B cell (primary cell): ENCODE measurements around the gene ATG7. TPM values are rescaled to one million over a fixed set of nuclear protein-coding genes. Genes with fewer than 3 reads are reported as not detected.
"Not testable (repeated sequence)": the region's sequence is repeated elsewhere in the genome, so short reads cannot be mapped to it uniquely, and the experiment has no call there.

Source experiments
- ATAC-seq: fragments of 200-7000 bp; cut with Tn5 transposase; one replicate; pipeline ENCODE4 v1.10.0; 2021; ENCODE audit warnings: low read depth, mild to moderate bottlenecking, moderate number of reproducible peaks, moderate library complexity
- CTCF ChIA-PET: fragments of 350-600 bp; sonication (Branson Sonifier 250); formaldehyde crosslinking; loops from one replicate; lab custom pipeline; 2021; ENCODE audit warnings: antibody characterized with exemption, inconsistent platforms; lab: Charles Lee
- POLR2A ChIA-PET: fragments of 350-600 bp; sonication (Branson Sonifier 250); formaldehyde crosslinking; loops from one replicate; lab custom pipeline; 2021; ENCODE audit warnings: antibody characterized with exemption; lab: Charles Lee
- DNase-seq: peaks from one replicate; pipeline ENCODE4 v3.0.0; 2013
- H2AFZ ChIP-seq: 2 replicates; pipeline ENCODE4 v1.6.1; 2012; ENCODE audit warnings: mild to moderate bottlenecking, low read depth, low read length; ENCODE audit not compliant: insufficient read depth, poor library complexity, severe bottlenecking
- H3K27ac ChIP-seq, 2 donors: 1 replicate in 1 of 2; 2 replicates in 1 of 2; pipeline ENCODE4 v1.5.1; 2012 to 2013; ENCODE audit warnings: low read length in 2 of 2, mild to moderate bottlenecking in 2 of 2, moderate library complexity in 1 of 2
- H3K27me3 ChIP-seq, 4 experiments: fragments of 200-600 bp in 1 of 4; sonication (generic) in 1 of 4; replicated peaks in 1 of 4; 1 replicate in 2 of 4; 2 replicates in 2 of 4; pipeline versions ENCODE4 v1.6.1 to v1.7.0; 2013 to 2016; ENCODE audit warnings: low read length in 3 of 4, mild to moderate bottlenecking in 2 of 4, mixed read lengths in 1 of 4, moderate library complexity in 1 of 4; ENCODE audit not compliant: insufficient read depth in 4 of 4, control insufficient read depth in 3 of 4; ENCODE audit errors: control extremely low read depth in 1 of 4
- H3K36me3 ChIP-seq, 2 experiments: replicated peaks in 1 of 2; 1 replicate in 1 of 2; 2 replicates in 1 of 2; pipeline versions ENCODE4 v1.6.1 to v1.7.1; 2013; ENCODE audit warnings: low read length in 1 of 2; ENCODE audit not compliant: insufficient read depth in 2 of 2, control insufficient read depth in 1 of 2; ENCODE audit errors: control extremely low read depth in 1 of 2, extremely low read depth in 1 of 2
- H3K4me1 ChIP-seq, 2 donors: fragments of 200-600 bp in 1 of 2; sonication (generic) in 1 of 2; 1 replicate in 1 of 2; 2 replicates in 1 of 2; pipeline versions ENCODE4 v1.5.1 to v1.6.1; 2013 to 2017; ENCODE audit warnings: low read length in 2 of 2; ENCODE audit not compliant: control insufficient read depth in 2 of 2, insufficient read depth in 2 of 2
- H3K4me2 ChIP-seq: replicated peaks from 2 replicates; pipeline ENCODE3; 2012; ENCODE audit warnings: mild to moderate bottlenecking, low read depth, low read length; ENCODE audit not compliant: poor library complexity, severe bottlenecking
- H3K4me3 ChIP-seq, 5 experiments: fragments of 200-600 bp in 1 of 5; sonication (generic) in 1 of 5; 1 replicate in 3 of 5; 2 replicates in 2 of 5; pipeline versions ENCODE4 v1.5.1 to v1.7.0; 2011 to 2016; ENCODE audit warnings: low read length in 4 of 5, mild to moderate bottlenecking in 4 of 5, low read depth in 2 of 5, control low read depth in 1 of 5, moderate library complexity in 1 of 5; ENCODE audit not compliant: insufficient read depth in 1 of 5; ENCODE audit errors: control extremely low read depth in 1 of 5, extremely low read depth in 1 of 5
- H3K79me2 ChIP-seq: fragments of 200-600 bp; sonication (generic); one replicate; pipeline ENCODE4 v1.6.0; 2016; ENCODE audit warnings: low read length; ENCODE audit not compliant: control insufficient read depth, insufficient read depth
- H3K9ac ChIP-seq: fragments of 200-600 bp; sonication (generic); 2 replicates; pipeline ENCODE4 v1.6.1; 2017; ENCODE audit warnings: mild to moderate bottlenecking, low read length, moderate library complexity
- H3K9me3 ChIP-seq, 3 donors: one replicate each; pipeline versions ENCODE4 v1.6.1 to v1.7.1; 2013; ENCODE audit warnings: low read length in 2 of 3; ENCODE audit not compliant: control insufficient read depth in 2 of 3, insufficient read depth in 1 of 3; ENCODE audit errors: control extremely low read depth in 1 of 3
- H4K20me1 ChIP-seq: 2 replicates; pipeline ENCODE4 v1.6.0; 2012; ENCODE audit warnings: mild to moderate bottlenecking, low read length; ENCODE audit not compliant: insufficient read depth, control insufficient read depth, poor library complexity, severe bottlenecking
- H3K27ac Mint-ChIP-seq: one replicate; pipeline ENCODE4 v1.8.0; 2021; ENCODE audit warnings: mixed read lengths
- H3K27me3 Mint-ChIP-seq: one replicate; pipeline ENCODE4 v1.8.0; 2021; ENCODE audit warnings: mixed read lengths
- H3K4me1 Mint-ChIP-seq: one replicate; pipeline ENCODE4 v1.8.0; 2021; ENCODE audit warnings: mixed read lengths
- H3K4me3 Mint-ChIP-seq: one replicate; pipeline ENCODE4 v1.8.0; 2021; ENCODE audit warnings: mixed read lengths
- H3K9me3 Mint-ChIP-seq: one replicate; pipeline ENCODE4 v1.8.0; 2022; ENCODE audit warnings: mixed read lengths; ENCODE audit not compliant: insufficient read depth
- WGBS: methylation state at CpG from one replicate; pipeline ENCODE4 v1.1.5; 2013; ENCODE audit warnings: missing lambda C conversion rate; ENCODE audit not compliant: insufficient coverage; 5-methylcytosine and 5-hydroxymethylcytosine counted together
- intact Hi-C: fragments of 100-400 bp; cut with micrococcal nuclease; formaldehyde crosslinking; loops from one replicate; pipeline ENCODE4 v1.10.0; 2022
- polyA plus RNA-seq: library from polyadenylated mRNA; depleted of rRNA; stranded (reverse); fragments of >200 nt; gene quantifications from 2 replicates; pipeline ENCODE4 v1.2.3, GENCODE V29; 2012
- total RNA-seq, 2 donors: library from RNA; stranded (reverse); fragments of 120-200 nt in 1 of 2; gene quantifications; 1 replicate in 1 of 2; 2 replicates in 1 of 2; pipeline versions ENCODE4 v1.2.3 to v1.2.4, GENCODE V29; 2013 to 2022
- TF ChIP-seq, protein P1 (sequence below): fragments of 200-600 bp; IDR thresholded peaks from one replicate; pipeline ENCODE4 v1.8.0; 2022; ENCODE audit warnings: antibody characterized with exemption, mild to moderate bottlenecking

ATG7 gene
- total and polyA plus RNA-seq, 2 donors (not counting 1 experiment from before 2014, with no cell fraction given) = 13.9 to 66.4 TPM

DNA sequence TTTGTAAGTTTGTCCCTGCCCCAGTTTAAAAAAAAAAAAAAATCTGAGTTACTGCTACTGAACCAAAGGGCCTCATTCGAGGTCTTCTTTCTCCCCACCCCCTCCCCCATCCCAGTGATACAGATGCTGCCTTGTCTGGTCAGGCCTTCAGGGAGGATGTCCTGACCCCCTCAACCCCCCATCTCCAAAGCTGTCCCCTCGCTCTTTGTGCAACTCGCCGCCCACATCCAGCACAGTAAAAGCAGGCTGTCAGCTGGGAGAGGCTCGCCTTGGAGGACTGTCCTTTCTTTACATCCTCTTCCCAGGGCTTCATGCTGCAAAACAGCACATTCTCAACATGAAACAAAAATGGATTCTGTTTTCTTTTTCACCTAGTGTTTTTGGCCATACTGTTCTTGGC is 238.2 kb downstream of the ATG7 start:
- TF ChIP-seq, protein P1, sequence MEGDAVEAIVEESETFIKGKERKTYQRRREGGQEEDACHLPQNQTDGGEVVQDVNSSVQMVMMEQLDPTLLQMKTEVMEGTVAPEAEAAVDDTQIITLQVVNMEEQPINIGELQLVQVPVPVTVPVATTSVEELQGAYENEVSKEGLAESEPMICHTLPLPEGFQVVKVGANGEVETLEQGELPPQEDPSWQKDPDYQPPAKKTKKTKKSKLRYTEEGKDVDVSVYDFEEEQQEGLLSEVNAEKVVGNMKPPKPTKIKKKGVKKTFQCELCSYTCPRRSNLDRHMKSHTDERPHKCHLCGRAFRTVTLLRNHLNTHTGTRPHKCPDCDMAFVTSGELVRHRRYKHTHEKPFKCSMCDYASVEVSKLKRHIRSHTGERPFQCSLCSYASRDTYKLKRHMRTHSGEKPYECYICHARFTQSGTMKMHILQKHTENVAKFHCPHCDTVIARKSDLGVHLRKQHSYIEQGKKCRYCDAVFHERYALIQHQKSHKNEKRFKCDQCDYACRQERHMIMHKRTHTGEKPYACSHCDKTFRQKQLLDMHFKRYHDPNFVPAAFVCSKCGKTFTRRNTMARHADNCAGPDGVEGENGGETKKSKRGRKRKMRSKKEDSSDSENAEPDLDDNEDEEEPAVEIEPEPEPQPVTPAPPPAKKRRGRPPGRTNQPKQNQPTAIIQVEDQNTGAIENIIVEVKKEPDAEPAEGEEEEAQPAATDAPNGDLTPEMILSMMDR = no peak
- intact Hi-C loops = no loop called here
- H3K4me2 ChIP-seq = no peak overlapping the region
- H3K4me1 ChIP-seq = no peaks in the 10 kb centered on the region
- H4K20me1 ChIP-seq = no peaks in the 10 kb centered on the region
- H3K27me3 Mint-ChIP-seq = no peaks in the 10 kb centered on the region
- no peaks in the 10 kb centered on the region for H3K79me2 ChIP-seq
- peaks cover 0 to 6% (median 0%) of the 10 kb centered on the region in 3 donors for H3K9me3 ChIP-seq
- POLR2A ChIA-PET = no interaction called here
- DNase-seq (no peak), ATAC-seq (no peak)
- no peak overlapping the region for H3K9ac ChIP-seq
- no peak overlapping the region for H3K4me3 ChIP-seq
- CTCF ChIA-PET = no interaction called here
- no peak overlapping the region for H3K27ac Mint-ChIP-seq
- H3K4me1 Mint-ChIP-seq = no peaks in the 10 kb centered on the region
- no peak overlapping the region for H3K4me3 Mint-ChIP-seq
- H3K27ac ChIP-seq = no peak overlapping the region
- peaks cover 2% of the 10 kb centered on the region in 2 experiments for H3K36me3 ChIP-seq
- WGBS = 91% methylated on average over 5 of the region's 5 CpGs
- no peak overlapping the region for H2AFZ ChIP-seq
- H3K27me3 ChIP-seq = no peaks in the 10 kb centered on the region
- H3K9me3 Mint-ChIP-seq = no peaks in the 10 kb centered on the region

DNA sequence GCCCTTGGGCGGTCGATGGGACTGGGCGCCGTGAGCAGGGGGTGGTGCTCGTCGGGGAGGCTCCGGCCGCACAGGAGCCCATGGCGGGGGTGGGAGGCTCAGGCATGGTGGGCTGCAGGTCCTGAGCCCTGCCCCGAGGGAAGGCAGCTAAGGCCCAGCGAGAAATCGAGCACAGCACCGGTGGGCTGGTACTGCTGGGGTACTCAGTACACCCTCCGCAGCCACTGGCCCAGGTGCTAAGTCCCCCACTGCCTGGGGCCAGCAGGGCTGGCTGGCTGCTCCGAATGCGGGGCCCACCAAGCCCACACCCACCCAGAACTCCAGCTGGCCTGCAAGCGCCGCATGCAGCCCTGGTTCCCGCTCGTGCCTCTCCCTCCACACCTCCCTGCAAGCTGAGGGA is 239.4 kb downstream of the ATG7 start:
- ATAC-seq, H3K27ac Mint-ChIP-seq, H3K36me3 ChIP-seq, H3K4me1 Mint-ChIP-seq, H3K4me3 ChIP-seq, H3K27me3 ChIP-seq, H3K79me2 ChIP-seq, DNase-seq, H3K27me3 Mint-ChIP-seq, CTCF ChIA-PET, POLR2A ChIA-PET, H3K27ac ChIP-seq, H3K9me3 ChIP-seq, H3K4me1 ChIP-seq, H3K4me2 ChIP-seq, H3K9me3 Mint-ChIP-seq, H4K20me1 ChIP-seq, H2AFZ ChIP-seq, H3K4me3 Mint-ChIP-seq, H3K9ac ChIP-seq, intact Hi-C loops: not testable (repeated sequence)
- 99% methylated on average over 10 of the region's 20 CpGs for WGBS

DNA sequence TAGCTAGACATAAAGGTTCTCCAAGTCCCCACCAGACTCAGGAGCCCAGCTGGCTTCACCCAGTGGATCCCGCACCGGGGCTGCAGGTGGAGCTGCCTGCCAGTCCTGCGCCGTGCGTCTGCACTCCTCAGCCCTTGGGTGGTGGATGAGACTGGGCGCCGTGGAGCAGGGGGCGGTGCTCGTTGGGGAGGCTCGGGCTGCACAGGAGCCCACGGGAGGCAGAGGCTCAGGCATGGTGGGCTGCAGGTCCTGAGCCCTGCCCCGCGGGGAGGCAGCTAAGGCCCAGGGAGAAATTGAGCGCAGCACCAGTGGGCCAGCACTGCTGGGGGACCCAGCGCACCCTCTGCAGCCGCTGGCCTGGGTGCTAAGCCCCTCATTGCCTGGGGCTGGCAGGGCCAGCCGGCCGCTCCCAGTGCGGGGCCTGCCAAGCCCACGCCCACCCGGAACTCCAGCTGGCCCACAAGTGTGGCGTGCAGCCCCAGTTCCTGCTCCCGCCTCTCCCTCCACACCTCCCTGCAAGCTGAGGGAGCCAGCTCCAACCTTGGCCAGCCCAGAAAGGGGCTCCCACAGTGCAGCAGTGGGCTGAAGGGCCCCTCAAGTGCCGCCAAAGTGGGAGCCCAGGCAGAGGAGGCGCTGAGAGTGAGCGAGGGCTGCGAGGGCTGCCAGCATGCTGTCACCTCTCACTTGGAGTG is 241.1 kb downstream of the ATG7 start:
- ATAC-seq, H3K9me3 ChIP-seq, H3K27me3 ChIP-seq, H3K27me3 Mint-ChIP-seq, DNase-seq, H3K4me3 Mint-ChIP-seq, H3K27ac Mint-ChIP-seq, intact Hi-C loops, H3K79me2 ChIP-seq, CTCF ChIA-PET, POLR2A ChIA-PET, H3K4me3 ChIP-seq, H3K27ac ChIP-seq, H2AFZ ChIP-seq, H3K9ac ChIP-seq, H3K4me1 ChIP-seq, H3K4me1 Mint-ChIP-seq, H3K9me3 Mint-ChIP-seq, H3K36me3 ChIP-seq, H4K20me1 ChIP-seq, H3K4me2 ChIP-seq: not testable (repeated sequence)
- WGBS = 99% methylated on average over 24 of the region's 27 CpGs
